Thoracic aorta (tissue), 2 donors: Measurements from ENCODE around the gene PVALB. TPM values are rescaled to one million over a fixed set of nuclear protein-coding genes. Genes with fewer than 3 reads are reported as not detected.

Experiments
- ATAC-seq: fragments of 150-250 bp; one replicate; pipeline ENCODE4 v1.8.0; 2017; ENCODE audit warnings: low read depth; ENCODE audit not compliant: insufficient number of reproducible peaks, low FRiP score
- DNase-seq: peaks from one replicate; pipeline ENCODE4 v3.0.0-alpha.2; 2020; ENCODE audit warnings: low spot score
- H3K27ac ChIP-seq, 2 donors: fragments of 200-600 bp; sonication (generic); 1 replicate in 1 of 2; 2 replicates in 1 of 2; pipeline ENCODE4 v1.5.1; 2016; ENCODE audit warnings: mild to moderate bottlenecking in 2 of 2, moderate library complexity in 2 of 2
- H3K27me3 ChIP-seq: fragments of 200-600 bp; sonication (generic); replicated peaks from 2 replicates; pipeline ENCODE4 v1.6.0; 2016; ENCODE audit warnings: mild to moderate bottlenecking; ENCODE audit not compliant: insufficient read depth
- H3K36me3 ChIP-seq: fragments of 200-600 bp; sonication (generic); one replicate; pipeline ENCODE4 v1.5.1; 2016
- H3K4me1 ChIP-seq, 2 donors: fragments of 200-600 bp; sonication (generic); 1 replicate in 1 of 2; 2 replicates in 1 of 2; pipeline versions ENCODE4 v1.5.1 to v1.6.0; 2016; ENCODE audit warnings: low read depth in 2 of 2, mild to moderate bottlenecking in 1 of 2; ENCODE audit not compliant: control insufficient read depth in 1 of 2
- H3K4me3 ChIP-seq: fragments of 200-600 bp; sonication (generic); 2 replicates; pipeline ENCODE4 v1.5.1; 2016; ENCODE audit warnings: mild to moderate bottlenecking
- H3K9me3 ChIP-seq: fragments of 200-600 bp; sonication (generic); 2 replicates; pipeline ENCODE4 v1.5.1; 2016
- total RNA-seq, 2 donors: library from RNA; depleted of rRNA; stranded (reverse); fragments of >200 nt; gene quantifications; one replicate each; pipeline versions ENCODE4 v1.1.0 to v1.2.3, GENCODE V29; 2016
- TF ChIP-seq, protein P1 (sequence below): fragments of 200-600 bp; sonication (generic); IDR thresholded peaks from one replicate; pipeline ENCODE4 v1.5.1; 2019; ENCODE audit warnings: antibody characterized with exemption

The PVALB gene
- total RNA-seq, 2 donors from 2014 or later, result not detected

DNA sequence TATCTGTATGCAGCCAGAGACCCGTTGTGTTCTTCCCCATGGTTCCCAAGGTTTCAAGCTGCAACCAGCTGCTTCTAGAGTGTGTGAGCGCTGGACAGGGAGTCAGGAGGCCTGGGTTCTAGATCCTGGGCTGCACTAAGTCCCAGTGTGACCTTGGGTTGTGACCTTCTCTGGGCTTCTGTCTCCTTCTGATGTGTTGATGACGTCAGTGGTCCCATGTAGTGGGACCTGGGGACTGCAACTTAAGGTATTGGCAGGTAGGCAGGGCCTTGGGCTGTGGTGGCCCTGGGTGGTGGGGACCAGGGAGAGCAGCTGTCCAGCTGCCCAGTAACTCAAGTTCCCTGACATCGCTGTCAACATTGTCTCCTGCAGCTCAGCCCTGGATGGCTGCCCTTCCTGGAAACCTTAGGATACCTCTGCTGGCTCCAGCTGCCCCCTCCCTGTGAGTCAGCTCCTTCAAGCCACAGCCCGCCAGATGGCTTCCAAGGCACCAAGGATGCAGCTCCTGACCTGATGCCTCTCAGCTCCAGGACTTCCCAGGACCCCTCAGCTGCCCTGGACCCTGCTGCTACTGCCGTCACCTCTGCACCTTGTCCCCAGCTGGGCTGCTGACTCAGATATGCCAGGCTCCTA, 1.3 kb upstream of the PVALB start:
- ATAC-seq (no peak), DNase-seq (no peak)
- H3K27ac ChIP-seq, result no peak overlapping the region
- H3K4me3 ChIP-seq, result no peak overlapping the region
- TF ChIP-seq, protein P1, sequence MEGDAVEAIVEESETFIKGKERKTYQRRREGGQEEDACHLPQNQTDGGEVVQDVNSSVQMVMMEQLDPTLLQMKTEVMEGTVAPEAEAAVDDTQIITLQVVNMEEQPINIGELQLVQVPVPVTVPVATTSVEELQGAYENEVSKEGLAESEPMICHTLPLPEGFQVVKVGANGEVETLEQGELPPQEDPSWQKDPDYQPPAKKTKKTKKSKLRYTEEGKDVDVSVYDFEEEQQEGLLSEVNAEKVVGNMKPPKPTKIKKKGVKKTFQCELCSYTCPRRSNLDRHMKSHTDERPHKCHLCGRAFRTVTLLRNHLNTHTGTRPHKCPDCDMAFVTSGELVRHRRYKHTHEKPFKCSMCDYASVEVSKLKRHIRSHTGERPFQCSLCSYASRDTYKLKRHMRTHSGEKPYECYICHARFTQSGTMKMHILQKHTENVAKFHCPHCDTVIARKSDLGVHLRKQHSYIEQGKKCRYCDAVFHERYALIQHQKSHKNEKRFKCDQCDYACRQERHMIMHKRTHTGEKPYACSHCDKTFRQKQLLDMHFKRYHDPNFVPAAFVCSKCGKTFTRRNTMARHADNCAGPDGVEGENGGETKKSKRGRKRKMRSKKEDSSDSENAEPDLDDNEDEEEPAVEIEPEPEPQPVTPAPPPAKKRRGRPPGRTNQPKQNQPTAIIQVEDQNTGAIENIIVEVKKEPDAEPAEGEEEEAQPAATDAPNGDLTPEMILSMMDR, result no peak
- peaks cover 3 to 14% of the 10 kb centered on the region in 2 donors for H3K4me1 ChIP-seq
- H3K36me3 ChIP-seq, result no peaks in the 10 kb centered on the region
- H3K9me3 ChIP-seq, result no peaks in the 10 kb centered on the region
- H3K27me3 ChIP-seq, result no peaks in the 10 kb centered on the region

DNA sequence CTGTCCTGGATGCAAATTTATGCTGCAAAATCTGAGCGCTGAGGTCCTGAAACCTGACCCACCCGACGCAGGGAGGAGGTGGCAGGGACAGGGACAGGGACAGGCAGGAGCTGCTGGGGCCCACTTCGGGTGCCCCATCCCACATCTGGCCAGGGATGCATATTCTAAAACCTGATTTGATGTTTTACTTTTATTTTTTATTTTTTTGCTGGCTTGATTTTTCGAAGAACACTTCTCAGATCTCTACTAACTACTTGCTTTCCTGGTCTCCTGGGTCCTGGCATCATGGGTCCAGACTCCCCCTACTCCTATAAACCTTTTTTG, 652 bp upstream of the PVALB start:
- no peaks in the 10 kb centered on the region for H3K27me3 ChIP-seq
- no peak for ATAC-seq
- H3K4me3 ChIP-seq, result no peak overlapping the region

DNA sequence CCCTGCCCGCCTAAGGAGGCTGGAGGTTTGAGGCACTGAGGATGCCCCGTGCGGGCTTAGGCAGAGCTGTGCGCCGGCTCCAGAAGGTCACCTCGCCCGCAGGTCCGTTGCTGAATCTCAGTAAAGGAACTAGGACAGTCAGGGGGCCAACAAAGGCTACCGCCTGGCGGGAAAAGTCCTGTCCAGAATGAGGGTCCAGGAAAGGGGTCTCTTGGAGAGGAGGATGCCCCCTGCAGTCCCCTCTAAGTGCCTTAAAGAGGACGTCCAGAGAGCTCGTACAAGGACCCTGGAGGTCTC, 548 bp downstream of the PVALB start:
- peaks cover 3 to 14% of the 10 kb centered on the region in 2 donors for H3K4me1 ChIP-seq
- TF ChIP-seq, protein P1, result no peak
- H3K9me3 ChIP-seq, result no peaks in the 10 kb centered on the region
- no peak for ATAC-seq
- no peak for DNase-seq
- H3K27me3 ChIP-seq, result no peaks in the 10 kb centered on the region
- H3K36me3 ChIP-seq, result no peaks in the 10 kb centered on the region
- H3K27ac ChIP-seq, result no peak overlapping the region
- H3K4me3 ChIP-seq, result peak overlapping the region; percentile 59

More for the DNA sequence above, 652 bp upstream of the PVALB start:
- no peak for DNase-seq
- no peaks in the 10 kb centered on the region for H3K9me3 ChIP-seq
- H3K36me3 ChIP-seq, result no peaks in the 10 kb centered on the region
- no peak overlapping the region for H3K27ac ChIP-seq
- TF ChIP-seq, protein P1, result no peak
- H3K4me1 ChIP-seq, result peaks cover 3 to 14% of the 10 kb centered on the region in 2 donors

DNA sequence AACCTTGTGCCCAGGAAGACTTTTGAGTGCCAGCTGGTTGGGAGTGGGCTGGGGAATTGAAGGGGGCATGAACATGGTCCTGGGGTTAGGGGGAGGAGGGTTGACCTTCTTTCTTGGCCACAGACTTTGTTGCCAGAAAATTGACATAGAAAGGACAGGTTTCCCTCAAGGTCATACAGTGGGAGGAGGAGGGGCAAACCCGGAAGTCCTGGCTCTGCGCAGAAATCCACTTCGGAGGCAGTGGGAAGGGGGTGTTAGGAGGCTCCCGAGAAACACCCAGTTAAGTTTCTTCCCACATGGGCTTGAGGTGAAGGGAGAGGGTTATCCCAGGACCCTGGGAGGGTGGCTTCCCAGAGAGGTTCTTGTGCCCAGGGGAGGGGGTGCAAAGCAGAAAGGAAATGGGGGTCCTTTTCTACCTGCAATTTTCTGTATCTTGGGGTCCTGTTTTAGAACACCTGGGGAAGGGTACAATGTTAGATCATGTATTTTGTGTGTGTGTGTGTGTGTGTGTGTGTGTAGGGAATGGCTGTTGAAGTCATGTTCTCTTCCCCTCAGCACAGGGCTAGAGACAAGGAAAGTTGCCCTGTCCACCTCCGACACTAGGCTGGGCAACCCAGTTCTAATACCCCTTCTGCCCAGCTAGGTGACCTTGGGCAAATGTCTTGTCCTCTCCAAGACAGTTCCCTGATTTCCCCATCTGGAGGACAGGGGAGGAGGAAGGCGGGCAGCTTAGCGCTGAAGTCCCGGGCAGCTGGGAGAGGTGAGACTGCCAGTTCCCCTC, 1.1 kb downstream of the PVALB start:
- DNase-seq, result no peak
- H3K9me3 ChIP-seq, result no peaks in the 10 kb centered on the region

DNA sequence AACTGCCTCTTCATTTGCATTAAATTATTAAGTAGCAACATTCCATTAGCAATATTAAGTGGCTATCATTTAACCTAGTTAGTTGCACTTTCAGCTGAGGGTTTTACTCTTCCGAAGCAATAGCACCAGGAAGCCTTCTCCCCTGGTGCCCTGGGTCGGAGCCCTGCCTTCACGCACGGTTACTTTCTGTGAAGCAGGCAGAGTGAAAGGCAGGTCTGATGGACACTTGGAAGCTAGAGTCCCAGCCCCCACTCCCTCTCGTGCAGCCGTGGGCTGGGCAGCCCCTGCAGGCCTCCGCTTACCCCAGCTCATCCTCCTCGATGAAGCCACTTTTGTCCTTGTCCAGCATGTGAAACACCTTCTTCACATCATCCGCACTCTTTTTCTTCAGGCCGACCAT, 2.0 kb downstream of the PVALB start:
- DNase-seq (no peak), ATAC-seq (no peak)
- Histone ChIP-seq H3K4me3 (no peak overlapping the region), H3K36me3 (no peaks in the 10 kb centered on the region), H3K27me3 (no peaks in the 10 kb centered on the region), H3K9me3 (no peaks in the 10 kb centered on the region), H3K4me1 (peaks cover 3 to 14% of the 10 kb centered on the region in 2 donors), H3K27ac (no peak overlapping the region)
- TF ChIP-seq, protein P1, result no peak

More for the DNA sequence above, 1.1 kb downstream of the PVALB start:
- TF ChIP-seq, protein P1, result no peak
- no peaks in the 10 kb centered on the region for H3K36me3 ChIP-seq
- H3K4me3 ChIP-seq, result no peak overlapping the region
- no peak overlapping the region for H3K27ac ChIP-seq
- no peak for ATAC-seq
- H3K4me1 ChIP-seq, result peaks cover 3 to 14% of the 10 kb centered on the region in 2 donors
- H3K27me3 ChIP-seq, result no peaks in the 10 kb centered on the region
